B cell (primary cell): Measurements from ENCODE around the gene TMEM232. TPM values are rescaled to one million over a fixed set of nuclear protein-coding genes. Genes with fewer than 3 reads are reported as not detected.

Source experiments
- ATAC-seq: fragments of 200-7000 bp; cut with Tn5 transposase; one replicate; pipeline ENCODE4 v1.10.0; 2021; ENCODE audit warnings: low read depth, mild to moderate bottlenecking, moderate number of reproducible peaks, moderate library complexity
- CTCF ChIA-PET: fragments of 350-600 bp; sonication (Branson Sonifier 250); formaldehyde crosslinking; loops from one replicate; lab custom pipeline; 2021; ENCODE audit warnings: antibody characterized with exemption, inconsistent platforms; lab: Charles Lee
- POLR2A ChIA-PET: fragments of 350-600 bp; sonication (Branson Sonifier 250); formaldehyde crosslinking; loops from one replicate; lab custom pipeline; 2021; ENCODE audit warnings: antibody characterized with exemption; lab: Charles Lee
- DNase-seq: peaks from one replicate; pipeline ENCODE4 v3.0.0; 2013
- H2AFZ ChIP-seq: 2 replicates; pipeline ENCODE4 v1.6.1; 2012; ENCODE audit warnings: mild to moderate bottlenecking, low read depth, low read length; ENCODE audit not compliant: insufficient read depth, poor library complexity, severe bottlenecking
- H3K27ac ChIP-seq, 2 donors: 1 replicate in 1 of 2; 2 replicates in 1 of 2; pipeline ENCODE4 v1.5.1; 2012 to 2013; ENCODE audit warnings: low read length in 2 of 2, mild to moderate bottlenecking in 2 of 2, moderate library complexity in 1 of 2
- H3K27me3 ChIP-seq, 4 experiments: fragments of 200-600 bp in 1 of 4; sonication (generic) in 1 of 4; replicated peaks in 1 of 4; 1 replicate in 2 of 4; 2 replicates in 2 of 4; pipeline versions ENCODE4 v1.6.1 to v1.7.0; 2013 to 2016; ENCODE audit warnings: low read length in 3 of 4, mild to moderate bottlenecking in 2 of 4, mixed read lengths in 1 of 4, moderate library complexity in 1 of 4; ENCODE audit not compliant: insufficient read depth in 4 of 4, control insufficient read depth in 3 of 4; ENCODE audit errors: control extremely low read depth in 1 of 4
- H3K36me3 ChIP-seq, 2 experiments: replicated peaks in 1 of 2; 1 replicate in 1 of 2; 2 replicates in 1 of 2; pipeline versions ENCODE4 v1.6.1 to v1.7.1; 2013; ENCODE audit warnings: low read length in 1 of 2; ENCODE audit not compliant: insufficient read depth in 2 of 2, control insufficient read depth in 1 of 2; ENCODE audit errors: control extremely low read depth in 1 of 2, extremely low read depth in 1 of 2
- H3K4me1 ChIP-seq, 2 donors: fragments of 200-600 bp in 1 of 2; sonication (generic) in 1 of 2; 1 replicate in 1 of 2; 2 replicates in 1 of 2; pipeline versions ENCODE4 v1.5.1 to v1.6.1; 2013 to 2017; ENCODE audit warnings: low read length in 2 of 2; ENCODE audit not compliant: control insufficient read depth in 2 of 2, insufficient read depth in 2 of 2
- H3K4me2 ChIP-seq: replicated peaks from 2 replicates; pipeline ENCODE3; 2012; ENCODE audit warnings: mild to moderate bottlenecking, low read depth, low read length; ENCODE audit not compliant: poor library complexity, severe bottlenecking
- H3K4me3 ChIP-seq, 5 experiments: fragments of 200-600 bp in 1 of 5; sonication (generic) in 1 of 5; 1 replicate in 3 of 5; 2 replicates in 2 of 5; pipeline versions ENCODE4 v1.5.1 to v1.7.0; 2011 to 2016; ENCODE audit warnings: low read length in 4 of 5, mild to moderate bottlenecking in 4 of 5, low read depth in 2 of 5, control low read depth in 1 of 5, moderate library complexity in 1 of 5; ENCODE audit not compliant: insufficient read depth in 1 of 5; ENCODE audit errors: control extremely low read depth in 1 of 5, extremely low read depth in 1 of 5
- H3K79me2 ChIP-seq: fragments of 200-600 bp; sonication (generic); one replicate; pipeline ENCODE4 v1.6.0; 2016; ENCODE audit warnings: low read length; ENCODE audit not compliant: control insufficient read depth, insufficient read depth
- H3K9ac ChIP-seq: fragments of 200-600 bp; sonication (generic); 2 replicates; pipeline ENCODE4 v1.6.1; 2017; ENCODE audit warnings: mild to moderate bottlenecking, low read length, moderate library complexity
- H3K9me3 ChIP-seq, 3 donors: one replicate each; pipeline versions ENCODE4 v1.6.1 to v1.7.1; 2013; ENCODE audit warnings: low read length in 2 of 3; ENCODE audit not compliant: control insufficient read depth in 2 of 3, insufficient read depth in 1 of 3; ENCODE audit errors: control extremely low read depth in 1 of 3
- H4K20me1 ChIP-seq: 2 replicates; pipeline ENCODE4 v1.6.0; 2012; ENCODE audit warnings: mild to moderate bottlenecking, low read length; ENCODE audit not compliant: insufficient read depth, control insufficient read depth, poor library complexity, severe bottlenecking
- H3K27ac Mint-ChIP-seq: one replicate; pipeline ENCODE4 v1.8.0; 2021; ENCODE audit warnings: mixed read lengths
- H3K27me3 Mint-ChIP-seq: one replicate; pipeline ENCODE4 v1.8.0; 2021; ENCODE audit warnings: mixed read lengths
- H3K4me1 Mint-ChIP-seq: one replicate; pipeline ENCODE4 v1.8.0; 2021; ENCODE audit warnings: mixed read lengths
- H3K4me3 Mint-ChIP-seq: one replicate; pipeline ENCODE4 v1.8.0; 2021; ENCODE audit warnings: mixed read lengths
- H3K9me3 Mint-ChIP-seq: one replicate; pipeline ENCODE4 v1.8.0; 2022; ENCODE audit warnings: mixed read lengths; ENCODE audit not compliant: insufficient read depth
- EZH2 ChIP-seq: IDR thresholded peaks from 2 replicates; pipeline ENCODE4 v1.6.1; 2012; ENCODE audit warnings: borderline replicate concordance, low read depth, mild to moderate bottlenecking, moderate library complexity, low read length; ENCODE audit not compliant: insufficient read depth, poor library complexity, severe bottlenecking
- WGBS: methylation state at CpG from one replicate; pipeline ENCODE4 v1.1.5; 2013; ENCODE audit warnings: missing lambda C conversion rate; ENCODE audit not compliant: insufficient coverage; 5-methylcytosine and 5-hydroxymethylcytosine counted together
- intact Hi-C: fragments of 100-400 bp; cut with micrococcal nuclease; formaldehyde crosslinking; loops from one replicate; pipeline ENCODE4 v1.10.0; 2022
- polyA plus RNA-seq: library from polyadenylated mRNA; depleted of rRNA; stranded (reverse); fragments of >200 nt; gene quantifications from 2 replicates; pipeline ENCODE4 v1.2.3, GENCODE V29; 2012
- total RNA-seq, 2 donors: library from RNA; stranded (reverse); fragments of 120-200 nt in 1 of 2; gene quantifications; 1 replicate in 1 of 2; 2 replicates in 1 of 2; pipeline versions ENCODE4 v1.2.3 to v1.2.4, GENCODE V29; 2013 to 2022
- TF ChIP-seq, protein P1 (sequence below): fragments of 200-600 bp; IDR thresholded peaks from one replicate; pipeline ENCODE4 v1.8.0; 2022; ENCODE audit warnings: antibody characterized with exemption, mild to moderate bottlenecking

TMEM232 gene
- total and polyA plus RNA-seq, 2 donors (not counting 1 experiment from before 2014, with no cell fraction given) = 0.49 to 2.9 TPM

DNA sequence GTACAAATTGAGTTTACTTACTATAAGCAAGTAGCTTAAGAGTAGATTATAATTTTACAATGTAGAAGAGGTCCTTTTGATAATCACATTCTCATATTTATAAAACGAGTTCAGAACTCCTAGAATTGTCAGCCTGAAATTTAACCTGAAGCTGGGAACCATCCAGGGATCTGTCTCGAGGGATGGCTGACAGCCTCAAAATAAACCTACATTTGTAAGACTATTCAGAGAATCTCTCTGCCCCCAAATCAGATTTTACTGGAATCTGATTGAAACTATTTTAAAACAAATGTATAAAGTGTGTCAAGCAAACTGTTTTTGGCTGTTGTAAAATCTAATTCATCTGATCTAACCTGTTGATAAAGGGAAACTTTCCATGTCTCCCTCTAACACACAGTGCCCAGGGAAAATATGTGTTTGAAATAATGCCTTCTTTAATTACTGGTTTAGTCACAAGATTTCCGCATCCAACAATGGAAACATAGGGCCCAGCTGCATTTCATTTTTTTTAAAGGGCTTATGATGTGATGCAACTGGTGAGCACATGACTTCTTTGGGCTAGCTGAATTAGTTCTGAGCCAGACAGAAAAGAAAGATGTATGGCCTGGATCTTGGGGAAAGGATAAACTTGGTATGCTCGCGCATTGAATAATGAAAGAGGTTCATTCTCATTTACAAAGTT lies 42.7 kb upstream of the TMEM232 start:
- no peaks in the 10 kb centered on the region for H3K79me2 ChIP-seq
- 100% methylated on average over 1 of the region's 5 CpGs for WGBS
- H2AFZ ChIP-seq = no peak overlapping the region
- H3K4me2 ChIP-seq = no peak overlapping the region
- H3K36me3 ChIP-seq = no peaks in the 10 kb centered on the region
- no peaks in the 10 kb centered on the region for H3K4me1 Mint-ChIP-seq
- intact Hi-C loops = no loop called here
- no peaks in the 10 kb centered on the region for H3K27me3 ChIP-seq
- no peaks in the 10 kb centered on the region for H3K9me3 ChIP-seq
- H3K4me1 ChIP-seq = no peaks in the 10 kb centered on the region
- H3K9me3 Mint-ChIP-seq = no peaks in the 10 kb centered on the region
- no peak for TF ChIP-seq EZH2
- TF ChIP-seq, protein P1, sequence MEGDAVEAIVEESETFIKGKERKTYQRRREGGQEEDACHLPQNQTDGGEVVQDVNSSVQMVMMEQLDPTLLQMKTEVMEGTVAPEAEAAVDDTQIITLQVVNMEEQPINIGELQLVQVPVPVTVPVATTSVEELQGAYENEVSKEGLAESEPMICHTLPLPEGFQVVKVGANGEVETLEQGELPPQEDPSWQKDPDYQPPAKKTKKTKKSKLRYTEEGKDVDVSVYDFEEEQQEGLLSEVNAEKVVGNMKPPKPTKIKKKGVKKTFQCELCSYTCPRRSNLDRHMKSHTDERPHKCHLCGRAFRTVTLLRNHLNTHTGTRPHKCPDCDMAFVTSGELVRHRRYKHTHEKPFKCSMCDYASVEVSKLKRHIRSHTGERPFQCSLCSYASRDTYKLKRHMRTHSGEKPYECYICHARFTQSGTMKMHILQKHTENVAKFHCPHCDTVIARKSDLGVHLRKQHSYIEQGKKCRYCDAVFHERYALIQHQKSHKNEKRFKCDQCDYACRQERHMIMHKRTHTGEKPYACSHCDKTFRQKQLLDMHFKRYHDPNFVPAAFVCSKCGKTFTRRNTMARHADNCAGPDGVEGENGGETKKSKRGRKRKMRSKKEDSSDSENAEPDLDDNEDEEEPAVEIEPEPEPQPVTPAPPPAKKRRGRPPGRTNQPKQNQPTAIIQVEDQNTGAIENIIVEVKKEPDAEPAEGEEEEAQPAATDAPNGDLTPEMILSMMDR = no peak
- no peaks in the 10 kb centered on the region for H4K20me1 ChIP-seq
- H3K27ac ChIP-seq = no peak overlapping the region
- no peak overlapping the region for H3K9ac ChIP-seq
- POLR2A ChIA-PET = no interaction called here
- CTCF ChIA-PET = interaction anchor here (1.0 kb wide), 1 partner anchor 13 kb away, joined by 3 read pairs; no protein-coding TSS in a partner anchor
- no peak overlapping the region for H3K4me3 Mint-ChIP-seq
- H3K27ac Mint-ChIP-seq = no peak overlapping the region
- ATAC-seq (no peak), DNase-seq (no peak)
- peaks cover 3% of the 10 kb centered on the region for H3K27me3 Mint-ChIP-seq
- H3K4me3 ChIP-seq = no peak overlapping the region

DNA sequence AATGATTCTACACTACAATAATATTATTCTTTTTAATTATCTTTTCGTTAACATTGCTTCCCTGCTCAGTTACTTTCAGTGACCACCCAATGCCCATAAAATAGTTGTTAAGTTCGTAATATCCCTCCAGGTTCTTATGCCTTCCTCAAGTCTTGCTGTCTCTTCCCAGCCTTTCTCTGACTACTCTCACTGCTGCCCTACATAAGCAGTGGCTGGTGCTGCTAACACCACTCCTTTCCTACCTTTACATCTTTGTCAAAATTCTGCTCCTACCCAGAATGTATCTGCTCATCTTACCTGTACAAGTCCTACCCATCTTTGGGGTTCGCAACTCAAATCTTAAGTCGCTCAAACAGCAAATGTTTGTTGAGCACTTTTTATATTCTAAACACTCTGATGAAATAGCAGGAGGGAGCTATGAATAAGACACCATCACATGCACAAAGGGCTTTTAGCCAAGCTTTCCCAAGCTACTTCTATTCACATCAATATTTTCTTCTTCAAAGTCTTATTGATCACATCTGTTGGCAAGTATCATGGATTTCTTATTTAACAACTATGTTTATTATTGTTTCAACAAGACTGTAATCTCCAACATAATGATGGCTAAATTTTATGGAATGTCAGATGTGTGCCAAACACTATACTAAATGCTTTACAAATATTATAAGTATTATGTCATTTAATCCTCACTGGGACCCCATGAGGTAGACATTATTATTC lies 41.8 kb upstream of the TMEM232 start:
- no peak overlapping the region for H3K4me3 ChIP-seq
- Mint-ChIP-seq H3K27me3 (peaks cover 3% of the 10 kb centered on the region), H3K4me3 (no peak overlapping the region), H3K27ac (no peak overlapping the region), H3K9me3 (no peaks in the 10 kb centered on the region), H3K4me1 (no peaks in the 10 kb centered on the region)
- H3K79me2 ChIP-seq = no peaks in the 10 kb centered on the region
- H3K27ac ChIP-seq = no peak overlapping the region
- no peaks in the 10 kb centered on the region for H3K27me3 ChIP-seq
- ATAC-seq = no peak
- H3K9me3 ChIP-seq = no peaks in the 10 kb centered on the region
- TF ChIP-seq, protein P1 = no peak
- TF ChIP-seq EZH2 = no peak
- H2AFZ ChIP-seq = no peak overlapping the region
- ChIA-PET CTCF (interaction anchor here (1.0 kb wide), 1 partner anchor 12 kb away, joined by 3 read pairs; no protein-coding TSS in a partner anchor), POLR2A (no interaction called here)
- no peak overlapping the region for H3K9ac ChIP-seq
- intact Hi-C loops = no loop called here
- H3K4me1 ChIP-seq = no peaks in the 10 kb centered on the region
- 92% methylated on average over 2 of the region's 4 CpGs for WGBS
- no peak for DNase-seq
- H3K4me2 ChIP-seq = no peak overlapping the region
- no peaks in the 10 kb centered on the region for H3K36me3 ChIP-seq
- H4K20me1 ChIP-seq = no peaks in the 10 kb centered on the region
